Coronary artery (tissue), 2 donors: Measurements from ENCODE around the gene HMCN1.

Experiments used
- DNase-seq: peaks from one replicate; pipeline ENCODE4 v3.0.0-alpha.2; 2017; ENCODE audit warnings: low spot score
- H3K27ac ChIP-seq, 2 donors: fragments of 200-600 bp; sonication (generic); one replicate each; pipeline ENCODE4 v1.5.1; 2016 to 2019
- H3K4me3 ChIP-seq: fragments of 200-600 bp; sonication (generic); 2 replicates; pipeline ENCODE4 v1.5.1; 2016; ENCODE audit warnings: mild to moderate bottlenecking, moderate library complexity
- CTCF ChIP-seq: fragments of 200-600 bp; sonication (generic); IDR thresholded peaks from one replicate; pipeline ENCODE4 v1.5.1; 2019; ENCODE audit warnings: antibody characterized with exemption

Gene HMCN1

GRCh38 chr1:185721553-185721952 lies 12.6 kb upstream of the HMCN1 start:
- Histone ChIP-seq H3K4me3 (no peak overlapping the region), H3K27ac (no peak overlapping the region)
- DNase-seq, result no peak
- TF ChIP-seq CTCF, result no peak

DNA sequence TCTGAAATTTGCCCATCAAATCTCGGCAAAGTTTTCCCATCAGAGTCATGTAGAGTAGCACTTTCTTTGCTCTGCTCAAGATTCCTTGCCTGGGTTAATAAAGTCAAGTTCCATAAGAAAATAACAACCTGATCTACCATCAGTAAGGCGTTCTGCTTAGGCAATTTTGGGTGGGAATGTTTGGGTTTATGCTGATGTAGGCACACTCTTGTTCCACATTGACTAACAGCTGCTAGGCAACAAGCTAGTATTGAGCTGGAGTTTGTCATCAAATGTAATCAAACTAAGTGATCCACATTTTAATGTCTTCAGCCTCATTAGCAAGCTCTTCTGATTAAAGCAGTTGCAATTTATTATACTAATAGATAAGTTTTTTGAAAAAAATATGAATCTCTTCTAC lies 12.1 kb upstream of the HMCN1 start:
- H3K27ac ChIP-seq, result no peak overlapping the region
- no peak for DNase-seq
- no peak for TF ChIP-seq CTCF
- no peak overlapping the region for H3K4me3 ChIP-seq

DNA sequence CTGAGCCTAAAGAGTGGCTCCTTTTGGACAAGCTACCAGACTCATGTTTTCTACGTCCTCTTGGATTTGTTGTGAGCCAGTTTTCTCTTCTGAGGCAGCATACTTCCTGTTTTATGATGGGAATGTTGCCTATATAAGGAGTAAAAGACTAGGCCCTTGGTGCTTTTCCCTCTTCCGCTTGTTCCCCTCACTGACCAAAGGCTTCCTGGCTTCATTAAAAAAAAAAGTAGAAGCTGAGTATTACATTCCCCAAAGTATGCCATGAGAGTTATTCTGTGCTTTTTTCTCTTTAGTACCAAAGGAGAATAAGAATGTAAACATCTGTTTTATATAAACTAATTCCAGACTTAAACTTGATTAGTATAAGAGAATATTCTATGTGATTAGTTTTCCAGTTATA lies 6.5 kb upstream of the HMCN1 start:
- Histone ChIP-seq H3K27ac (no peak overlapping the region), H3K4me3 (no peak overlapping the region)
- DNase-seq, result no peak
- no peak for TF ChIP-seq CTCF

DNA sequence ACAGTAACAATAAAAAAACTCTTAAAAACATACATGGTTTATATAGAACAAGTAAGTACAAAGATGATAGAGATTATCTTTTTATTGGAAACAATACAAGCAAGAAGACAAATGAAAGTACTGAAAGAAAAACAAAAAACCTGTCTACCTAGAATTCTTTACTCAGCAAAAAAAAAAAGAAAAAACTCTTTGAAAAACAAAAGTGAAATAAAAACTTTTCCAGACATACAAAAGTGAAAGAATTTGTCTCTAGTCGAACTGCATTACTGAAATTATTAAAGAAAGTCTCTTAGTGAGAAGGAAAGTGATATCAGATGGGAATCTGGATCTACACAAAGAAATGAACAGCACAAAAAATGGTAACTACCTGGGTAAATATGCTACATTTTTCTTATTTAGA lies 2.7 kb upstream of the HMCN1 start:
- TF ChIP-seq CTCF, result no peak
- no peak overlapping the region for H3K27ac ChIP-seq
- no peak for DNase-seq
- no peak overlapping the region for H3K4me3 ChIP-seq

DNA sequence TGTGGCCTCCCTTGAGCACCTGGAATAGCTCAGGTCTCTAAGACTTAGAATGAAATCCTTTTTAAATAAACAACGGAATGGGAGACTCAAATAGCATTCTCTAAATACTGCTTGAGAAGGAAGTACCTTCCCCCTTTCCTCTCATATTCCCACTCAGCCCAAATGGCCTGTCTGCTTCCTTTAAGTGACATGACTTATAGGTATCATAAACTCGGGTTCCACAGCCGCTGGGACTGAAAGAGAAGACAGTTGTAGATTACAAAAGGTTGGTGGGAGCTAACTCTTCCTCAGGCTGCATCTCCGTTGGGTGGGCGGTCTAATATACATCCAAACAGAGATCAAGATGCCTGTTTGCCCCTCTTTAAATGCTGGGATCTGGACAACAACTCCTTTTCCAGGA lies 1.2 kb upstream of the HMCN1 start:
- H3K27ac ChIP-seq, result no peak overlapping the region
- H3K4me3 ChIP-seq, result no peak overlapping the region
- no peak for DNase-seq
- TF ChIP-seq CTCF, result no peak

DNA sequence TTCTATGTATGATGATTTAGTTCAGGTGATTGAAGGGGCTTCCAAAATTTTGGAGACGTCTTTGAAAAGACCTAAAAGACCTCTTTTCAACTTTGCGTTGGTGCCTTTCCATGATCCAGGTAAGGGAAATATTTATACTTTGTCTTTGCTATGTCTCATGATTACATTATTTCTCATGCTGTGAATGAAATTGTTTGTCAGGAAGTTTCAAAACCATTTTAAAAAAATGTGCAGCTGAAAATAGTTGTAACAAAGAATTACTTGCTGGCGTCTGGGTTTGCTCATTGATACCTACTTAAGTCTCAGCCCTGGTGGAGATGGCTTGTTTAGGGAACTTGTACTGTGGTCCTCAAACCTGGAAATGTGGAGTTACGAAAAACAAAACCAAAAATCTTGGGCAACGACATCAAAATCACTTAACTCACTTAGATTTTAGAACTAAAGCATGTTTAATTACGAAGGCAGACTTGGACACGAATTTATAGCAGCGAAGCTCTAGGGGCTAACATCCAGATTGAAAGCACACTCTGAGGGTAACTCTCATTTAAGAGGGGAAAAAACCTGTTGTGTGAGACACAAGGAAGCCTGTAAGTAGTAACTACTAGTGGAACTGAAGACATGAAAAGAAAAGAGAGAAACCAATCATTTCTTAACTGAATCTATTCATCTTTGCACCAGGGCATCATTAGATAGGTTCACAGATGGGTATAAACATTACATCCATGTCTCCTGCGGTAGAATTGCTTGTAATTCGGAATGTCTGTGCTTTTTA lies 924 bp downstream of the HMCN1 start:
- peak overlapping the region; percentile 74 to 96 for H3K27ac ChIP-seq
- DNase-seq, result no peak
- H3K4me3 ChIP-seq, result peak overlapping the region; percentile 86
- TF ChIP-seq CTCF, result no peak

DNA sequence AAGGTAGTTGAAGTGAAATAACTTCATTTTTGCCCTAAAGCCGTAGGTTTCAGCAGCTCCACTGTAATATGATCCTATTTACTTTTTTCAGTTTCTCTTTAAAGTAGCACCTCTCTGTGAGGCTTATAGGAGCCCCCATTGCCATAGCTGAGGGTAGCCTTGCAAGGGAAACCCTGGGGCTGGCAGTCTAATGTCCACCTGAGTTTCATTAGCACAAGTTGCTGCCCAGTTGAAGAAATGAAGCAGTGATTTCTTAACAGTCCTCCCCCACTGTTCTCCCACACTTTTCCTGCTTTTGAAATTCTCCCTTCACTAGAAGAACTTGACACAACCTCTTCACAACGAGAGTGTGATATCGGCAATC lies 1.5 kb downstream of the HMCN1 start:
- DNase-seq, result no peak
- H3K4me3 ChIP-seq, result peak overlapping the region; percentile 86
- peak overlapping the region; percentile 74 to 96 for H3K27ac ChIP-seq
- no peak for TF ChIP-seq CTCF
